Measurements from ENCODE around the gene VWA1.
"Not testable (repeated sequence)": the region's sequence is repeated elsewhere in the genome, so short reads cannot be mapped to it uniquely, and the experiment has no call there.

DNA sequence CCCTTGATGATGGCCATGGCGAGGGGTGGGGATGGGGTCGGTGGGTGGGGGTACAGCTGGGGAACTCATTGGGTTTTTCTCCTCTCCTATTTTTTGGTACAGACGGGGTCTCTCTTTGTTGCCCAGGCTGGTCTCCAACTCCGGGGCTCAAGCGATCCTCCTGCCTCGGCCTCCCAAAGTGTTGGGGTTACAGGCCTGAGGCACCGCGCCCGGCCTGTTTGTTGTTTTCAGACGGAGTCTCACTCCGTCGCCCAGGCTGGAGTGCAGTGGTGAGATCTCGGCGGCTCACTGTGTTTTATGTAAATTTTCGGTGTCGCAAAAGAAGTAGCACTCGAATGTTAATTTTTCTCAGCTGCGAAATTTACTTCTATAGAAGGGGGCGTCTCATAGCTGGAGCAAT lies 11.1 kb downstream of the VWA1 start:
- TF ChIP-seq, protein P1, sequence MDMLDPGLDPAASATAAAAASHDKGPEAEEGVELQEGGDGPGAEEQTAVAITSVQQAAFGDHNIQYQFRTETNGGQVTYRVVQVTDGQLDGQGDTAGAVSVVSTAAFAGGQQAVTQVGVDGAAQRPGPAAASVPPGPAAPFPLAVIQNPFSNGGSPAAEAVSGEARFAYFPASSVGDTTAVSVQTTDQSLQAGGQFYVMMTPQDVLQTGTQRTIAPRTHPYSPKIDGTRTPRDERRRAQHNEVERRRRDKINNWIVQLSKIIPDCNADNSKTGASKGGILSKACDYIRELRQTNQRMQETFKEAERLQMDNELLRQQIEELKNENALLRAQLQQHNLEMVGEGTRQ (IDR thresholded peaks at IDR 0.05) = not testable (repeated sequence)
- not testable (repeated sequence) for TF ChIP-seq POLR2A (IDR thresholded peaks at IDR 0.05; ENCODE audit: low read length); CBX2 (IDR thresholded peaks at IDR 0.05; ENCODE audit: borderline replicate concordance, low read depth); RAD21 (conservative IDR thresholded peaks at IDR 0.05 in 1 of 2, IDR thresholded peaks at IDR 0.05 in 1 of 2); POLR2AphosphoS2 (conservative IDR thresholded peaks at IDR 0.05; ENCODE audit: low read length); BHLHE40 (IDR thresholded peaks at IDR 0.05; ENCODE audit: low read depth, low read length)
- TF ChIP-seq, protein P2, sequence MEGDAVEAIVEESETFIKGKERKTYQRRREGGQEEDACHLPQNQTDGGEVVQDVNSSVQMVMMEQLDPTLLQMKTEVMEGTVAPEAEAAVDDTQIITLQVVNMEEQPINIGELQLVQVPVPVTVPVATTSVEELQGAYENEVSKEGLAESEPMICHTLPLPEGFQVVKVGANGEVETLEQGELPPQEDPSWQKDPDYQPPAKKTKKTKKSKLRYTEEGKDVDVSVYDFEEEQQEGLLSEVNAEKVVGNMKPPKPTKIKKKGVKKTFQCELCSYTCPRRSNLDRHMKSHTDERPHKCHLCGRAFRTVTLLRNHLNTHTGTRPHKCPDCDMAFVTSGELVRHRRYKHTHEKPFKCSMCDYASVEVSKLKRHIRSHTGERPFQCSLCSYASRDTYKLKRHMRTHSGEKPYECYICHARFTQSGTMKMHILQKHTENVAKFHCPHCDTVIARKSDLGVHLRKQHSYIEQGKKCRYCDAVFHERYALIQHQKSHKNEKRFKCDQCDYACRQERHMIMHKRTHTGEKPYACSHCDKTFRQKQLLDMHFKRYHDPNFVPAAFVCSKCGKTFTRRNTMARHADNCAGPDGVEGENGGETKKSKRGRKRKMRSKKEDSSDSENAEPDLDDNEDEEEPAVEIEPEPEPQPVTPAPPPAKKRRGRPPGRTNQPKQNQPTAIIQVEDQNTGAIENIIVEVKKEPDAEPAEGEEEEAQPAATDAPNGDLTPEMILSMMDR (IDR thresholded peaks at IDR 0.05) = not testable (repeated sequence)
